ENCODE measurements around the gene PPP1R12B. TPM values are rescaled to one million over a fixed set of nuclear protein-coding genes. Genes with fewer than 3 reads are reported as not detected.
"Not testable (repeated sequence)": the region's sequence is repeated elsewhere in the genome, so short reads cannot be mapped to it uniquely, and the experiment has no call there.

Gene PPP1R12B
- total RNA-seq, 2 experiments from 2014 or later, result 19.1 to 23.5 TPM

GRCh38 chr1:202374099-202374498 lies 25.6 kb downstream of the PPP1R12B start:
- TF ChIP-seq, protein P1, sequence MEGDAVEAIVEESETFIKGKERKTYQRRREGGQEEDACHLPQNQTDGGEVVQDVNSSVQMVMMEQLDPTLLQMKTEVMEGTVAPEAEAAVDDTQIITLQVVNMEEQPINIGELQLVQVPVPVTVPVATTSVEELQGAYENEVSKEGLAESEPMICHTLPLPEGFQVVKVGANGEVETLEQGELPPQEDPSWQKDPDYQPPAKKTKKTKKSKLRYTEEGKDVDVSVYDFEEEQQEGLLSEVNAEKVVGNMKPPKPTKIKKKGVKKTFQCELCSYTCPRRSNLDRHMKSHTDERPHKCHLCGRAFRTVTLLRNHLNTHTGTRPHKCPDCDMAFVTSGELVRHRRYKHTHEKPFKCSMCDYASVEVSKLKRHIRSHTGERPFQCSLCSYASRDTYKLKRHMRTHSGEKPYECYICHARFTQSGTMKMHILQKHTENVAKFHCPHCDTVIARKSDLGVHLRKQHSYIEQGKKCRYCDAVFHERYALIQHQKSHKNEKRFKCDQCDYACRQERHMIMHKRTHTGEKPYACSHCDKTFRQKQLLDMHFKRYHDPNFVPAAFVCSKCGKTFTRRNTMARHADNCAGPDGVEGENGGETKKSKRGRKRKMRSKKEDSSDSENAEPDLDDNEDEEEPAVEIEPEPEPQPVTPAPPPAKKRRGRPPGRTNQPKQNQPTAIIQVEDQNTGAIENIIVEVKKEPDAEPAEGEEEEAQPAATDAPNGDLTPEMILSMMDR (conservative IDR thresholded peaks at IDR 0.05; ENCODE audit: low read length), result no peak
- TF ChIP-seq EZH2phosphoT487 (IDR thresholded peaks at IDR 0.05; ENCODE audit: borderline replicate concordance, low read depth, low read length), result no peak
- BruUV-seq (replicated peaks), result no TSS peak
- H2AFZ ChIP-seq (ENCODE audit: low read length), result no peak overlapping the region
- intact Hi-C loops (cut with micrococcal nuclease; ENCODE audit: unreplicated experiment), result no loop called here
- no peaks in the 10 kb centered on the region for H3K79me2 ChIP-seq (ENCODE audit: insufficient read depth, low read depth, low read length)
- H3K9me2 ChIP-seq (ENCODE audit: insufficient read depth, low read length), result no peaks in the 10 kb centered on the region
- no peaks in the 10 kb centered on the region for H3K36me3 ChIP-seq (ENCODE audit: insufficient read depth, low read length)
- ChIA-PET CTCF (ENCODE audit: unreplicated experiment) (no interaction called here), POLR2A (no interaction called here)
- no peaks in the 10 kb centered on the region for H3K4me1 ChIP-seq (ENCODE audit: insufficient read depth, low read length, poor library complexity, severe bottlenecking)
- H3K27ac ChIP-seq (ENCODE audit: low read depth, low read length, poor library complexity, severe bottlenecking), result no peak overlapping the region
- no peaks in the 10 kb centered on the region for H3K9me3 ChIP-seq (ENCODE audit: low read length)
- no peaks in the 10 kb centered on the region for H4K20me1 ChIP-seq (ENCODE audit: insufficient read depth, low read length)
- no peak overlapping the region for H3K4me3 ChIP-seq (ENCODE audit: low read depth, low read length, poor library complexity, severe bottlenecking)
- no peak for DNase-seq (ENCODE audit: low spot score)
- H3K4me2 ChIP-seq (ENCODE audit: low read length), result no peak overlapping the region

DNA sequence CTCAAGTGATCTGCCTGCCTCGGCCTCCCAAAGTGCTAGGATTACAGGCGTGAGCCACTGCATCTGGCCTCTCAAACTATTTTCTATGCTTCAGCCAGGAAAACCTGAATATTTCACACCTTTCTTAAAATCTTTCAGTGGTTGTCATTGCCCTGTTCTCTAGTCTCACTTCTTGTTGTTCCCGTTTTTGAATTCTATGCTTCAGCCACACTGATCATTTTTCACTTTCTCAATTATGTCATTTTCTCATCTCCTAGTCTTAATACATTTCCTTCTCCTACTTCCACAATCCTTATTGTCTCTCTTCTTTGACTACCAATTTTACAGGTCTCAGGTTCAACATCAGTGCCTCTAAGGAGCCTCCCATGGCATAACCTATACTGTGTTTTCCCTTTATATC lies 26.7 kb downstream of the PPP1R12B start:
- not testable (repeated sequence) for H3K4me1 ChIP-seq (ENCODE audit: insufficient read depth, low read length, poor library complexity, severe bottlenecking)

GRCh38 chr1:202376247-202376646 lies 27.7 kb downstream of the PPP1R12B start:
- intact Hi-C loops (cut with micrococcal nuclease; ENCODE audit: unreplicated experiment), result no loop called here
- no TSS peak for BruUV-seq (replicated peaks)
- Histone ChIP-seq H3K9me3 (ENCODE audit: low read length) (no peaks in the 10 kb centered on the region), H4K20me1 (ENCODE audit: insufficient read depth, low read length) (0 out of 2 replicates have a peak, but pooled peaks cover 3% of the 10 kb centered on the region), H3K9me2 (ENCODE audit: insufficient read depth, low read length) (no peaks in the 10 kb centered on the region), H3K4me2 (ENCODE audit: low read length) (no peak overlapping the region), H2AFZ (ENCODE audit: low read length) (no peak overlapping the region), H3K27ac (ENCODE audit: low read depth, low read length, poor library complexity, severe bottlenecking) (no peak overlapping the region), H3K4me1 (ENCODE audit: insufficient read depth, low read length, poor library complexity, severe bottlenecking) (no peaks in the 10 kb centered on the region), H3K79me2 (ENCODE audit: insufficient read depth, low read depth, low read length) (no peaks in the 10 kb centered on the region), H3K4me3 (ENCODE audit: low read depth, low read length, poor library complexity, severe bottlenecking) (no peak overlapping the region), H3K36me3 (ENCODE audit: insufficient read depth, low read length) (no peaks in the 10 kb centered on the region)
- TF ChIP-seq, protein P1 (conservative IDR thresholded peaks at IDR 0.05; ENCODE audit: low read length), result no peak
- TF ChIP-seq EZH2phosphoT487 (IDR thresholded peaks at IDR 0.05; ENCODE audit: borderline replicate concordance, low read depth, low read length), result no peak
- ChIA-PET POLR2A (no interaction called here), CTCF (ENCODE audit: unreplicated experiment) (no interaction called here)
- no peak for DNase-seq (ENCODE audit: low spot score)

More for the DNA sequence above, 26.7 kb downstream of the PPP1R12B start:
- intact Hi-C loops (cut with micrococcal nuclease; ENCODE audit: unreplicated experiment); BruUV-seq (replicated peaks); H3K79me2 ChIP-seq (ENCODE audit: insufficient read depth, low read depth, low read length); H3K4me2 ChIP-seq (ENCODE audit: low read length); CTCF ChIA-PET (ENCODE audit: unreplicated experiment); H4K20me1 ChIP-seq (ENCODE audit: insufficient read depth, low read length); H3K4me3 ChIP-seq (ENCODE audit: low read depth, low read length, poor library complexity, severe bottlenecking); POLR2A ChIA-PET; H3K9me3 ChIP-seq (ENCODE audit: low read length); H3K9me2 ChIP-seq (ENCODE audit: insufficient read depth, low read length); H3K27ac ChIP-seq (ENCODE audit: low read depth, low read length, poor library complexity, severe bottlenecking); DNase-seq (ENCODE audit: low spot score); H2AFZ ChIP-seq (ENCODE audit: low read length); H3K36me3 ChIP-seq (ENCODE audit: insufficient read depth, low read length): not testable (repeated sequence)

DNA sequence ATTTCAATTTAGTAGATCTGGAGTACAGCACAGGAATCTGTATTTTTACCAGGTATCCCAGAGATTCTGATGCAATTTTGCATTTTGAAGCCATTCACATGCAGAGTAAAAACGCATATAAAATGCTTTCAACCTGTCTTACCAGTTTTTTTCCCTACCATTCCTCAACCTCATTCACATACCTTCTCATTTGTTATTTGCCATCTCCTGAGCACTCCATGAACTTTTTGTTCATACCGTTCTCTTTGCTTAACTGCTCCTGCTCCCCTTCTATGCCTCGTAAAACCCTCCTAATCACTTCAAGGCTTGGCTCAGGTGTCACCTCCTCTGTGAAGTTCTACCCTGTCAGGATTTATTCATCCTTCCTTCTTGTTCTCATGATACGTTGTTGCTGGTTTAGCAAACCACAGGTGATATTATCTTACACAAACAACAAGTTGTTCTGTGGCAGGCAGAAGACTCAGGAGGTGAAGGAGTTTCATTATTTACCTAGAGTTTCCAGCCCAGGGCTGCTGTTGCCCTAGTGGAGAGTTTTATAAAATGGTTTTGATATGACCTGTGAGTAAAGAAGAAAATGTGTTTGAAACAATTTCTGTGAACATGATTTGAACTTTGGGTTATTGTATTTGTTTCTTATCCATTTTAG lies 31.5 kb downstream of the PPP1R12B start:
- H3K9me2 ChIP-seq (ENCODE audit: insufficient read depth, low read length); H3K27ac ChIP-seq (ENCODE audit: low read depth, low read length, poor library complexity, severe bottlenecking); H3K9me3 ChIP-seq (ENCODE audit: low read length); POLR2A ChIA-PET; intact Hi-C loops (cut with micrococcal nuclease; ENCODE audit: unreplicated experiment); H3K4me1 ChIP-seq (ENCODE audit: insufficient read depth, low read length, poor library complexity, severe bottlenecking); H3K79me2 ChIP-seq (ENCODE audit: insufficient read depth, low read depth, low read length); H4K20me1 ChIP-seq (ENCODE audit: insufficient read depth, low read length); DNase-seq (ENCODE audit: low spot score); CTCF ChIA-PET (ENCODE audit: unreplicated experiment); H2AFZ ChIP-seq (ENCODE audit: low read length); H3K4me2 ChIP-seq (ENCODE audit: low read length); BruUV-seq (replicated peaks); H3K4me3 ChIP-seq (ENCODE audit: low read depth, low read length, poor library complexity, severe bottlenecking); H3K36me3 ChIP-seq (ENCODE audit: insufficient read depth, low read length): not testable (repeated sequence)

- CTCF ChIA-PET (ENCODE audit: unreplicated experiment); H3K79me2 ChIP-seq (ENCODE audit: insufficient read depth, low read depth, low read length); H3K4me3 ChIP-seq (ENCODE audit: low read depth, low read length, poor library complexity, severe bottlenecking); BruUV-seq (replicated peaks); POLR2A ChIA-PET; H3K27ac ChIP-seq (ENCODE audit: low read depth, low read length, poor library complexity, severe bottlenecking); DNase-seq (ENCODE audit: low spot score); H2AFZ ChIP-seq (ENCODE audit: low read length); intact Hi-C loops (cut with micrococcal nuclease; ENCODE audit: unreplicated experiment); H3K9me2 ChIP-seq (ENCODE audit: insufficient read depth, low read length); H4K20me1 ChIP-seq (ENCODE audit: insufficient read depth, low read length); H3K4me1 ChIP-seq (ENCODE audit: insufficient read depth, low read length, poor library complexity, severe bottlenecking); H3K36me3 ChIP-seq (ENCODE audit: insufficient read depth, low read length); H3K9me3 ChIP-seq (ENCODE audit: low read length); H3K4me2 ChIP-seq (ENCODE audit: low read length): not testable (repeated sequence)
Observed at GRCh38 chr1:202380535-202380934, 32.0 kb downstream of the PPP1R12B start.

Data from OCI-LY7 (cell line).